HG02870 (cell line): Measurements from ENCODE around the gene LIMD2.
"Not testable (repeated sequence)": the region's sequence is repeated elsewhere in the genome, so short reads cannot be mapped to it uniquely, and the experiment has no call there.

Experiments
- ATAC-seq: cut with Tn5 transposase; IDR thresholded peaks from one replicate; pipeline ENCODE4 v1.9.1; 2021; ENCODE audit warnings: mild to moderate bottlenecking, moderate library complexity; ENCODE audit not compliant: unreplicated experiment

LIMD2 gene

DNA sequence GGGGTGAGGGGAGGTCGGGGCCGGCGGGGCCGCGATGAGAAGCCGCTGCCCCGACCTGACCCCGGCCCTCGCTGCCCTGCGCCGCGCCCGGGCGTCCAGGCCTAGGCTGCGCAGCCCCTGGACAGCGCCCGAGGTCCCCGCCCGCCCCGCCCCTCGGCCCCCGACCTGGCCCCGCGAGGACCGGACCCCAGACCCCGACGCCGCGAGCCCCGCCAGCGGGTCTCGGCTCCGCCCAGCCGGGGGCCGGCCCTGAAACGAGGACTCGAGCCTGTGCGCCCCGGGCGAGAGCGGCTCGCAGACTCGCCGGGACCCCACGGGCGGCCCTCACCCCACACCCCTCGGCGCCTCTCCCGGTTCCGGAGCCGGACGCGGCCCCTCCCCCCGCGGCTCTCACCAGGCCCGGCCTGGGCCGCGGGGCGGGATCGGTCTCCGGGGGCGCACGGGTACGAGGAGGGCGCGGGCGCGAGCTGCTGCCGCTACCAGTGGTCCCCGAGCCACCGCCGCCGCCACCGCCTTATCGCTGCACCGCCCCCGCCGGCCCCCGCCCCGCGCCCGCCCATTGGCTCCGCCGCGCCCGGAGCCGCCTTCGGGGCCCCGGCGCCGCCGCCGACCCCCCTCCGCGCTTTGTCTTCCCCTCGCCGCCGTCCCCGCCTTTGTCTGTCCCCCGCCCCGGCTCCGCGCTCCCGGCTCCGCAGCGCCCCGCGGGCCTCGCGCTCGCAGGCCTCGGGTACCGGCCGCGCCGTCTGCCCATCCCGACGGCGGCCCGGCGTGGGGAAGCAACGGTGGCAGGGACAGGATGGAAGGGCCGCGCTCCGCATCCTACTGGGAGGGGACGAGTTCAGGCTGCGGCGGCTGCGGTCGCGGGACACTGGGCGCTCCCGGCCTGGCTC, at the start of gene LIMD2:
Gene LIMD2 (minus strand): TSS at position 488 of the 890 bp plus-strand sequence. CDS start 827 bp downstream, outside the sequence.
- ATAC-seq: no peak

- ATAC-seq: peak; percentile 80
Observed at GRCh38 chr17:63741408-63742173, 41.7 kb upstream of the LIMD2 start, which contains the start of gene STRADA. STRADA (minus strand) TSS chr17:63741799; CDS start chr17:63728369, 13,430 bp downstream.

GRCh38 chr17:63741143-63741407, 41.1 kb upstream of the LIMD2 start:
- no peak for ATAC-seq

- no peak for ATAC-seq
Observed at GRCh38 chr17:63740464-63741142, 40.7 kb upstream of the LIMD2 start.

GRCh38 chr17:63735691-63736090, 35.8 kb upstream of the LIMD2 start:
- no peak for ATAC-seq

- ATAC-seq: no peak
Observed at GRCh38 chr17:63722403-63722802, 22.5 kb upstream of the LIMD2 start.

GRCh38 chr17:63720194-63720593, 20.3 kb upstream of the LIMD2 start:
- not testable (repeated sequence) for ATAC-seq

- no peak for ATAC-seq
Observed at GRCh38 chr17:63718988-63719387, 19.1 kb upstream of the LIMD2 start.

DNA sequence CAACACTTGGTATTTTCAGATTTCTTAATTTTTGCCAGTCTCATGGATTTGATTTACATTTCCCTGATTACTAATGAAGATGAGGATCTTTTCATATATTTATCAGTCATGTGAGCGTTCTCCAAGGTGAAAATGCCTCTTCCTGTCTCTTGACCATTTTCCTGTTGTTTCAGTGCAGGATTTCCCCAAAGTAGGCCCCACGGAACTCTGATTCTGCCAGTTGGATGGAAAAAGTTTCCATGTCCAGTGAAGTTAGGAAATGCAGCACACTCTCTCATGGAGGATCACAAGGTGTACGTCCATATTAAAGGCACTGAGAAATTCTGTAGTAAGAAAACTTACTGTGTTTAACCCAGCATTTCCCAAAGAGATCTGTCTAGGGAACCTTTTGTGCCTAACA, 16.5 kb upstream of the LIMD2 start:
- no peak for ATAC-seq

DNA sequence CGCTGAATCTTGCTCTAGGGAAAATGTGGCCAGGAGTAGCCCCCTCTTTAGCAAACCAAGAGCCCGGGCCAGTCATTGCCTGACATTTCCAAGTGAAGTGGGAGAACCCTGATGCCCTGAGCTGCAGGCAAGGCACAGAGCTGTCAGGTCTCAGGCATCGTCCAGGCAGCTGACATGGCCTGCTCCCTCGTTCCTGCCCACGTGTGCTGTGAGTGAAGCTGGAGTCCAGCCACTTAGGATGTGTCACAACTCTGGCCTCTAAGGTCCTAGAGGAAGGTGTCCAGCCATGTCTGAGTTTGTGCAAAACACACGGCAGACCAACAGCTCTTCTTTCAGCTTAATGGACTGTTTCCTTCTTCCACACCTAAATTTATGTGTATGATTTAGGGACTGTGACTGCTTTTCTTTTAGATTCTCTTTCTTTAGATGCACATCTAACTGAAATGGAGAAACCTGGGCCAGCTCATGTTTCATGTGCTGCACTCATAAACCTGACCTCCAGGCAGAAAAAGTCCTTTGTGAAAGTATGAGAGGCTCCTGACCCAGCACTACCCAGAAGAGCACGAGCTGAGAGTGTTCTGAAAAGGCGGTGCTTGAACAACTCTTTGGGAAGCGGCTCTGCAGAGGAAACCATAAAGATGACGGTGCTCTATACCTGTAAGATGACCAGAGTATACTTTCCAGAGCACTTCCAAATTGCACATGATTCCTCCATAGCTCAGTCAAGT, 14.8 kb upstream of the LIMD2 start:
- ATAC-seq: no peak

DNA sequence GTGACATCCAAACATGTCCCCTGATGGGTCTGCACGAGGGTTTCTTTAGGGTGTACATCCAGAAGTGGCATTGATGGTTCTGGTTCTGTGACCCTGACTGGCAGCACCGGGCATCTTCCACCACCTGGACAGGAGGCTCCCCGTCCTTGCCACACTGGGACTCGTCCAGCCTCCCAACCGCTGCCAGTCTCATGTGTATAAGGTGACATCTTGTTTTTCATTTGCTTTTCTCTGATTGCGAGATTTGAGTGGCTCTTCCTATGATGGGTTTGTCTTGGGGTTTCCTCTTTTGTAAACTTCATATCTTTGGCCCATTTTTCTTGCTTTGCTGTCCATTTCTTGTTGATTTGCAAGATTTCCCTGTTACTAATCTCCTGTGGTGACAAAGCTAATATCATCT, 9.2 kb upstream of the LIMD2 start:
- no peak for ATAC-seq

DNA sequence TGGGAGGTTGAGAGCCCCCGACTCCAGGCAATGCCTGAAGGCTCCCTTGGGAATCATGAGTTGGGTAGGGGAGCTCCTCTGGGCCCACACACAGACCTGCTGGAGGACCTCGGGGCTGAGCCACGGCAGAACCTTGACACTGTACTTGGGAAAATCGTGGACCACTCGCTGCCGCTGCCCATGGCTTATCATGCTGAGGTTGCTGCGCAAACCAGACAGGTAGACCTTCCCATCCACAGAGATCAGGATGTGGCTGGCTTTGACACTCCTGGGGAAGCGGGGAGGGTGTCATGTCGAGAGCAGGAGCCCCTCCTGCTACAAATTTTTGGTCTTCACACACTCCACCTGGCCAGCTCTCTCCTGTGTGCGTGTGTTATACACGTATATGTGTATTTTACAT, 7.2 kb upstream of the LIMD2 start:
- no peak for ATAC-seq

- ATAC-seq: no peak
Observed at GRCh38 chr17:63706336-63707082, 6.6 kb upstream of the LIMD2 start.

DNA sequence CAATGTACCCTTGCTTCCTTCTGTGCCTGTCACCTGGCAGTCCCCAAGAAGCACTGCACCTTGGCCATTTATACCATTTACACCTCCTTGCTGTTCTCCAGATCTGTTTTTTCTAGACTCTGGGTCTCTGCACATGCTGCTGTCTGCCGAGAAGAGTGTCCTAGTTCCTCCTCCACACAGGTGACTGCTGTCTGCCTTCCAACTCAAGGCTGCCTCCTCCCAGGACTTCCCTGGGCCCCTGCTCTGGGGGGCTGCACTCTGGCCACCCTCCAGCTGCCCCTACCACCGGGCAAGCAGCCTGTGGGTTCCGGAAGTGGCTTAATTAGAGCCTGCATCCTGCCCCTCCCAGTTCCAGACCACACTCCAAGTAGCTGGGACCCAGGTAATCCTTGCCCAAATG, 5.7 kb upstream of the LIMD2 start:
- ATAC-seq: no peak

GRCh38 chr17:63704836-63705235, 4.9 kb upstream of the LIMD2 start:
- no peak for ATAC-seq

- no peak for ATAC-seq
Observed at GRCh38 chr17:63704259-63704576, 4.3 kb upstream of the LIMD2 start.

- no peak for ATAC-seq
Observed at GRCh38 chr17:63703556-63704258, 3.8 kb upstream of the LIMD2 start.

DNA sequence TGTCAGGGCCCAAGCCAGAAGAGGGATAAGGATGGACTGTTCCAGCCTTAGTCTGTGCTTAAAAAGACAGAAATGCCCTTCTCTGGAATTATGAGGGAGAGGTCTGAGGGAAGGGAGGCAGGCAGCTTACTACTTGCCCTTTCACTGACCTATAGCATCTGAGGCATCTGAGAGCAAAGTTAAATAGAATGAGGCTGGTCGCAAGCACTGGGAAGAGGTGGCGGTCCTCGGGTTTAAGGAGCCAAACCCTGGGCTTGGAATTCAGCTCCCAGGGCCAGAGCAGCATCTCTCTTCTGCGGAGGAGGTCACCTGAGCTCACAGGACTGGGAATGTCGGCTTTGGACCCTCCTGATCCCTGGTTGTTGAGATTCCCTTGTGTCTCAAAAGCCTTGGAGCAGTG, 3.1 kb upstream of the LIMD2 start:
- no peak for ATAC-seq

- no peak for ATAC-seq
Observed at GRCh38 chr17:63702721-63703015, 2.7 kb upstream of the LIMD2 start.
